K562 treated with DMSO at 1 percent for 4 hours (cell line): ENCODE measurements around the gene HSPA4. TPM values are rescaled to one million over a fixed set of nuclear protein-coding genes. Genes with fewer than 3 reads are reported as not detected.

ENCODE experiments used
- total RNA-seq: library from RNA; unstranded; fragments of 300-600 nt; gene quantifications from 2 replicates; pipeline ENCODE4 v1.2.3, GENCODE V29; 2022; ENCODE audit not compliant: insufficient read depth

HSPA4 gene
- 69.6 and 81.4 TPM in 2 replicates for total RNA-seq

GRCh38 chr5:133051542-133052316 lies at the start of gene HSPA4:
Gene HSPA4 (plus strand): TSS chr5:133052013. CDS start chr5:133052251, 238 bp downstream.

GRCh38 chr5:133025804-133026663 lies 25.8 kb upstream of the HSPA4 start, which contains the start of gene ZCCHC10:
Gene ZCCHC10 (minus strand): TSS chr5:133026549. CDS start chr5:133026537, 12 bp downstream.

Other genes with a start within 250 kb of the HSPA4 start
- 0.47 TPM in 1 of 2 replicates, not detected in the other for gene SOWAHA, start 238.7 kb upstream of the HSPA4 start, total RNA-seq
- gene SHROOM1, start 221.4 kb upstream of the HSPA4 start, total RNA-seq, result 17.4 and 22.0 TPM in 2 replicates
- not detected in 2 replicates for gene GDF9, start 185.5 kb upstream of the HSPA4 start, total RNA-seq
- 151 and 229 TPM in 2 replicates for gene UQCRQ, start 185.4 kb upstream of the HSPA4 start, total RNA-seq
- gene LEAP2, start 178.3 kb upstream of the HSPA4 start, total RNA-seq, result 4.2 and 4.8 TPM in 2 replicates
- 13.1 and 21.4 TPM in 2 replicates for gene AFF4, start 88.4 kb upstream of the HSPA4 start, total RNA-seq
- 32.7 and 41.0 TPM in 2 replicates for gene ZCCHC10, start 25.5 kb upstream of the HSPA4 start, total RNA-seq